Thoracic aorta (tissue), 2 donors: Measurements from ENCODE around the gene FBXW9. TPM values are rescaled to one million over a fixed set of nuclear protein-coding genes. Genes with fewer than 3 reads are reported as not detected.

ENCODE experiments used
- ATAC-seq: fragments of 150-250 bp; one replicate; pipeline ENCODE4 v1.8.0; 2017; ENCODE audit warnings: low read depth; ENCODE audit not compliant: insufficient number of reproducible peaks, low FRiP score
- DNase-seq: peaks from one replicate; pipeline ENCODE4 v3.0.0-alpha.2; 2020; ENCODE audit warnings: low spot score
- H3K27ac ChIP-seq, 2 donors: fragments of 200-600 bp; sonication (generic); 1 replicate in 1 of 2; 2 replicates in 1 of 2; pipeline ENCODE4 v1.5.1; 2016; ENCODE audit warnings: mild to moderate bottlenecking in 2 of 2, moderate library complexity in 2 of 2
- H3K27me3 ChIP-seq: fragments of 200-600 bp; sonication (generic); replicated peaks from 2 replicates; pipeline ENCODE4 v1.6.0; 2016; ENCODE audit warnings: mild to moderate bottlenecking; ENCODE audit not compliant: insufficient read depth
- H3K36me3 ChIP-seq: fragments of 200-600 bp; sonication (generic); one replicate; pipeline ENCODE4 v1.5.1; 2016
- H3K4me1 ChIP-seq, 2 donors: fragments of 200-600 bp; sonication (generic); 1 replicate in 1 of 2; 2 replicates in 1 of 2; pipeline versions ENCODE4 v1.5.1 to v1.6.0; 2016; ENCODE audit warnings: low read depth in 2 of 2, mild to moderate bottlenecking in 1 of 2; ENCODE audit not compliant: control insufficient read depth in 1 of 2
- H3K4me3 ChIP-seq: fragments of 200-600 bp; sonication (generic); 2 replicates; pipeline ENCODE4 v1.5.1; 2016; ENCODE audit warnings: mild to moderate bottlenecking
- H3K9me3 ChIP-seq: fragments of 200-600 bp; sonication (generic); 2 replicates; pipeline ENCODE4 v1.5.1; 2016
- total RNA-seq, 2 donors: library from RNA; depleted of rRNA; stranded (reverse); fragments of >200 nt; gene quantifications; one replicate each; pipeline versions ENCODE4 v1.1.0 to v1.2.3, GENCODE V29; 2016
- TF ChIP-seq, protein P1 (sequence below): fragments of 200-600 bp; sonication (generic); IDR thresholded peaks from one replicate; pipeline ENCODE4 v1.5.1; 2019; ENCODE audit warnings: antibody characterized with exemption

Gene FBXW9
- total RNA-seq, 2 donors from 2014 or later = 3.0 to 3.9 TPM

DNA sequence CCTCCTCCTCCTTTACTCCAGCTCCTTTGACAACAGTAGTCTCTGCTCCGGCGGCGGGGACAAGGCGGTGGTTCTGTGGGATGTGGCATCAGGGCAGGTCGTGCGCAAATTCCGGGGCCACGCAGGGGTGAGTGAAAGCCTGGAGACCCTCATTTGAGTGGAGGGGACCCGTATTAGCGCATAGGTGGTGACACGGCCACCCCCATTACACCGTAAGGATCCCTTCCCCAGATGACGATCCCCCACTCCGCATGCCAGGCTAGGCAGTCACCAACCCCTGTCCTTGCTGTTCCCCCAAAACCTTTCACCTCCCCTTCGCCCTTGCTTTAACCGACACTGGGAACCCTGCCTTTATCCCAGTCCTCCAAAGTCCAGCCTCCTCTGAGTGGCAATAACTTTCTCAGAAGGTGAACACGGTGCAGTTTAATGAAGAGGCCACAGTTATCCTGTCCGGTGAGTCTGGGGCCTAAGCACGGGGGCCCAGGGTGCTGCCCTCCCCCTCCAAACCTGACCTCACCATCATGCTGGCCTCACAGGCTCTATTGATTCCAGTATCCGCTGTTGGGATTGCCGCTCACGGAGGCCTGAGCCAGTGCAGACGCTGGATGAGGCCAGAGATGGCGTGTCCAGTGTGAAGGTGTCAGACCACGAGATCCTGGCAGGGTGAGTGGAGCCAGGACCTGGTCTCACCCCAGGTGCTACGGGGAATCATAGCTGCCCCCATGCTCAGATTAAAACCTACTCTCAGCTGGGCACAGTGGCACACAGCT, 26.1 kb downstream of the FBXW9 start:
- TF ChIP-seq, protein P1, sequence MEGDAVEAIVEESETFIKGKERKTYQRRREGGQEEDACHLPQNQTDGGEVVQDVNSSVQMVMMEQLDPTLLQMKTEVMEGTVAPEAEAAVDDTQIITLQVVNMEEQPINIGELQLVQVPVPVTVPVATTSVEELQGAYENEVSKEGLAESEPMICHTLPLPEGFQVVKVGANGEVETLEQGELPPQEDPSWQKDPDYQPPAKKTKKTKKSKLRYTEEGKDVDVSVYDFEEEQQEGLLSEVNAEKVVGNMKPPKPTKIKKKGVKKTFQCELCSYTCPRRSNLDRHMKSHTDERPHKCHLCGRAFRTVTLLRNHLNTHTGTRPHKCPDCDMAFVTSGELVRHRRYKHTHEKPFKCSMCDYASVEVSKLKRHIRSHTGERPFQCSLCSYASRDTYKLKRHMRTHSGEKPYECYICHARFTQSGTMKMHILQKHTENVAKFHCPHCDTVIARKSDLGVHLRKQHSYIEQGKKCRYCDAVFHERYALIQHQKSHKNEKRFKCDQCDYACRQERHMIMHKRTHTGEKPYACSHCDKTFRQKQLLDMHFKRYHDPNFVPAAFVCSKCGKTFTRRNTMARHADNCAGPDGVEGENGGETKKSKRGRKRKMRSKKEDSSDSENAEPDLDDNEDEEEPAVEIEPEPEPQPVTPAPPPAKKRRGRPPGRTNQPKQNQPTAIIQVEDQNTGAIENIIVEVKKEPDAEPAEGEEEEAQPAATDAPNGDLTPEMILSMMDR = no peak
- peak overlapping the region; percentile 84 for H3K4me3 ChIP-seq
- no peaks in the 10 kb centered on the region for H3K9me3 ChIP-seq
- ATAC-seq = no peak
- peaks cover 25 to 43% of the 10 kb centered on the region in 2 donors for H3K4me1 ChIP-seq
- no peaks in the 10 kb centered on the region for H3K27me3 ChIP-seq
- peak overlapping the region; percentile 90 to 100 for H3K27ac ChIP-seq
- no peak for DNase-seq
- peaks cover 19% of the 10 kb centered on the region for H3K36me3 ChIP-seq

DNA sequence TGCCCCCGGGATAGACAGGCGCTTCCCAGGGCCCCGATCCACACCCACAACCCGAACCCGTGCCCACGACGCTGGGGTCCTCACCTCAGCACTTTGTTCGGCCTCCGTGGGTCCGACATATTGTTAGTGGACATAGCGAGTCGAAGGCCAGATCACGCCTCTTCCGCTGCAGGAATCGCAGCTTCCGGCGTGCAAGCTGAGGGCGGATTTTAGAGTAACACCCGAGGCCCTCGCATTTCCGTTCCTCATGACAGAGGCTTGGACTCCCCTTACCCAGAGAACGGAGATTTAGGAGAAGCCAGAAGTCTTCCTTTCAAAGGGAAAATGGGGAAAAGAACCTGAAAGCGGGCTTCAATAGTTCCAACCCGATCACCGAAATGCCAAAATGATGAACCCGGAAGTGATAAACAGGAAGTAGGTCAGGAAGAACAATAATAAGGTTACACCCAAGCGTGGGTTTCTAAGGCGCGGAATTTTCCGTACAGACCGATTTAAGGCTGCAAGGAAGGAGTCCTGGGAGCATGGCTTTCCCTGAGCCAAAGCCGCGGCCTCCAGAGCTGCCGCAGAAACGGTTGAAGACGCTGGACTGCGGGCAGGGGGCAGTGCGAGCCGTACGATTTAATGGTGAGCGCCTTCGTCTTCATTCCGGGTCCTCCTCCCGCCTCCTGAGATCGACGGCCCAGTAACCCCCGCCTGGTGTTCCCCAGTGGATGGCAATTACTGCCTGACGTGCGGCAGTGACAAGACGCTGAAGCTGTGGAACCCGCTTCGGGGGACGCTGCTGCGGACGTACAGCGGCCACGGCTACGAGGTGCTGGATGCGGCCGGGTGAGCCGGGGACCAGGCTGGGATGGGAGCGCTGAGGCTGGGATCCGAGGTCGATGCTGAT, 26.9 kb downstream of the FBXW9 start:
- ATAC-seq = no peak
- H3K4me1 ChIP-seq = peaks cover 25 to 43% of the 10 kb centered on the region in 2 donors
- H3K27ac ChIP-seq = peak overlapping the region; percentile 90 to 100

DNA sequence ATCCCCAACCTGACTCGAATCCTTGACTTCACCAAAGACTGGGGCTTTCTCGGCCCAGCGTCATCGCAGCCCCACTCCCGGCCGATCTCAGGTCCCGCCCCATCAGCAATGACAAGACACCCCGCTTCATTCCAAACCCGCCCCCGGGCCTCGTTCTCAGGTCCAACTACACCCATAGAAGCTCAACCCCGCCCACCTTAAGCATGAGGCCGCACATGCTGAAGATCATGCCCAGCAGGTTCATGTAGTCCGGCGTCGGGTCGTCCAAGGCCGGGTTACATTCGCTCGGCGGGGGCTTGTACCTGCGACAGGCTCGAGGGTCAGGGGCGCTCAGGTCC, 27.5 kb downstream of the FBXW9 start:
- Histone ChIP-seq H3K36me3 (peaks cover 4% of the 10 kb centered on the region), H3K9me3 (no peaks in the 10 kb centered on the region), H3K27me3 (no peaks in the 10 kb centered on the region), H3K4me1 (peaks cover 25 to 43% of the 10 kb centered on the region in 2 donors), H3K4me3 (peak overlapping the region; percentile 84), H3K27ac (peak overlapping the region; percentile 90 to 100)
- ATAC-seq (no peak), DNase-seq (no peak)
- TF ChIP-seq, protein P1 = no peak

More for the DNA sequence above, 26.9 kb downstream of the FBXW9 start:
- DNase-seq = no peak
- H3K36me3 ChIP-seq = peaks cover 10% of the 10 kb centered on the region
- H3K4me3 ChIP-seq = peak overlapping the region; percentile 84
- H3K9me3 ChIP-seq = no peaks in the 10 kb centered on the region
- H3K27me3 ChIP-seq = no peaks in the 10 kb centered on the region
- TF ChIP-seq, protein P1 = no peak

DNA sequence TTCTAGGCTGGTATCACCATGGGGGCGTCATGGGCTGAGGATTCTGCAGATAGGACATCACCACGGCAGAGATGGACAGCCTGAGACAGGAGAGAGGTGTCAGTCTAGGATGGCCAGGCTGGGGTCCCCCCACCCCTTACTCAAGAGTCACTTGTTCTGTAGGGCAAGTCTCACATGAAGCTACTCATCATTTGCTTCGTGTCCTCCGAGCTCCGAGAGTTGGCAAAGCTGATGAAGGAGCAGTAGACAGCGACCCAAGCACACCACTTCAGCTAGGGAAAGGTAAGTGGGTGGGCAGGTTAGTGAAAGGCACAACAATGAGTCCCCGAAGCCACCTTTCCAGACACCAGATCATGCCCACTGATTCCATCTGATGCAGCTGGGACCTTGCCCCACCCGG, 28.1 kb downstream of the FBXW9 start:
- ATAC-seq (no peak), DNase-seq (no peak)
- Histone ChIP-seq H3K36me3 (peaks cover 9% of the 10 kb centered on the region), H3K4me3 (peak overlapping the region; percentile 84), H3K4me1 (peaks cover 25 to 43% of the 10 kb centered on the region in 2 donors), H3K27me3 (no peaks in the 10 kb centered on the region), H3K27ac (peak overlapping the region in 1 of 2 donors; percentile 100), H3K9me3 (no peaks in the 10 kb centered on the region)
- TF ChIP-seq, protein P1 = no peak

DNA sequence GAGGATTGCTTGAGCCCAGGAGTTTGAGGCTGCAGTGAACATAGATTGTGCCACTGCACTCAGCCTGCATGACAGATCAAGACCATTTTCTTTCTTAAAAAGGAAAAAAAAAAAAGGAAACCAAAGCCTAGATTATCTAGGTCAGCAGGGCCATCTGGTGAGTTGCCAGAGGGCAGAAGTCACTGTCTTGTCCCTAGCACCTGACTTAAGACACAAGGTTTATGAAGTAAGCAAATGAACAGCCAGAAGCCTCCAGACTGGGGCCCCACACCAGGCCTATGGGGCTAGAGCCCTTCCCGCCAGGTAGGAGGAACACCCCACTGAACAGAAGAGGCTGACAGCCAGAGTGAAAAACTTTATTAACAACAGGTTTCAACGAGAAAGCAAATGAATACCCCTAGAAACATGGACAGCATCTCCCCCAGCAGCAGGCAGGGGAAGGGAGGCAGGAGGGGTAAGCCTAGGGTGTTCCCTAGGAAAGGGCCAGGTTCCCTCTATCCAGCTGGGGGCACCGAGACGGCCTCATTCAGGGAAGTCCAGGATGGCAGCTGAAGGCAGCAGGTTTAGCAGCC, 28.6 kb downstream of the FBXW9 start:
- Histone ChIP-seq H3K4me1 (peaks cover 25 to 43% of the 10 kb centered on the region in 2 donors), H3K4me3 (peak overlapping the region; percentile 84)

More for the DNA sequence above, 28.6 kb downstream of the FBXW9 start:
- ATAC-seq = no peak
- no peak overlapping the region for H3K27ac ChIP-seq
- peaks cover 7% of the 10 kb centered on the region for H3K36me3 ChIP-seq
- TF ChIP-seq, protein P1 = no peak
- no peaks in the 10 kb centered on the region for H3K9me3 ChIP-seq
- DNase-seq = no peak
- H3K27me3 ChIP-seq = no peaks in the 10 kb centered on the region
